ENCODE results near the gene SLC9A9. TPM values are rescaled to one million over a fixed set of nuclear protein-coding genes. Genes with fewer than 3 reads are reported as not detected.

The SLC9A9 gene
- total RNA-seq, 4 donors from 2014 or later = 1.7 to 8.2 (median 3.6) TPM

DNA sequence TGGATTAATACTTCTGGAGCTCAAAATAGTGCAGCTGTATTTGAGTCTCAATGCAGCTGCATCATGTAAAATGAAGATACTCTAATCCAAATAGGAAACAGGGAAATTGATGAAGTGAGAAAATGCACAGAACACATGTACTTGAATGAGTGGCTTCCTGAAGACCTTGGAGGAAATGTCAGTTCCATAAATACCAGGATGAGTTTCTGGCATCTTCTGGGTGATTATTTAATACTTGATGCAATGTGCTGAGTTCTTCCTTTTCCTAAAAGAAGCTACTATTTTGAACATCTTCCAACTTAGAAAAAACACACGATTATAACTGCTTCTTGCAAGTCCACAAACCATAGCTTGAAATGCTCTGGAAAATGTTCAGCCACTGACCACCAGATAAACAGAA, 162.8 kb downstream of the SLC9A9 start:
- no peak overlapping the region for H3K27ac ChIP-seq

DNA sequence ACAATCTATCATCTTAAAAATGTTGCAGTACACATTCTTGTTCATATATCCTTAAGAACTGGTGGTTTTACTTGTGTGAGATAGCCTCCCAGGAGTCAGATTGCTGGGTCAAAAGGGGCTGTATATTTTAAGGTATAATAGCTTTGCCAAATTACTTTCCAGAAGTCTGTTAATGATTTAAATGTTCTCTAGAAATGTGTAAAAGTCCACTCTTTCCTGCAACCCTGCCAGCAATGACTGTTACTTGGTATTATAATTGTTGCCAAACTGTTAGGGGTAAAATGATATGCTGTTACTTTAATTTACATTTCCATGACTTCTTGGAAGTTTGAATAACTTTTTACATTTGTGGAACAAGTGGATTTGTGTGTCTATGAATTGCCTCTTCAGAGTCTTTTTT, 170.8 kb downstream of the SLC9A9 start:
- no peak overlapping the region for H3K4me3 ChIP-seq
- DNase-seq = no peak
- no peaks in the 10 kb centered on the region for H3K4me1 ChIP-seq
- in situ Hi-C loops (cut with MboI; ENCODE audit: low sequenced_read_pairs in 4 of 4) (no loop called here), intact Hi-C loops (cut with DNase I; ENCODE audit: low total_unique reads) (no loop called here)
- no peak for ATAC-seq
- no peaks in the 10 kb centered on the region for H3K27me3 ChIP-seq
- TF ChIP-seq, protein P1, sequence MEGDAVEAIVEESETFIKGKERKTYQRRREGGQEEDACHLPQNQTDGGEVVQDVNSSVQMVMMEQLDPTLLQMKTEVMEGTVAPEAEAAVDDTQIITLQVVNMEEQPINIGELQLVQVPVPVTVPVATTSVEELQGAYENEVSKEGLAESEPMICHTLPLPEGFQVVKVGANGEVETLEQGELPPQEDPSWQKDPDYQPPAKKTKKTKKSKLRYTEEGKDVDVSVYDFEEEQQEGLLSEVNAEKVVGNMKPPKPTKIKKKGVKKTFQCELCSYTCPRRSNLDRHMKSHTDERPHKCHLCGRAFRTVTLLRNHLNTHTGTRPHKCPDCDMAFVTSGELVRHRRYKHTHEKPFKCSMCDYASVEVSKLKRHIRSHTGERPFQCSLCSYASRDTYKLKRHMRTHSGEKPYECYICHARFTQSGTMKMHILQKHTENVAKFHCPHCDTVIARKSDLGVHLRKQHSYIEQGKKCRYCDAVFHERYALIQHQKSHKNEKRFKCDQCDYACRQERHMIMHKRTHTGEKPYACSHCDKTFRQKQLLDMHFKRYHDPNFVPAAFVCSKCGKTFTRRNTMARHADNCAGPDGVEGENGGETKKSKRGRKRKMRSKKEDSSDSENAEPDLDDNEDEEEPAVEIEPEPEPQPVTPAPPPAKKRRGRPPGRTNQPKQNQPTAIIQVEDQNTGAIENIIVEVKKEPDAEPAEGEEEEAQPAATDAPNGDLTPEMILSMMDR (IDR thresholded peaks at IDR 0.05 in 4 of 5, conservative IDR thresholded peaks at IDR 0.05 in 1 of 5) = no peak
- no peak for TF ChIP-seq POLR2A (IDR thresholded peaks at IDR 0.05)
- H3K9me3 ChIP-seq = no peaks in the 10 kb centered on the region
- H3K36me3 ChIP-seq = no peaks in the 10 kb centered on the region
- H3K27ac ChIP-seq = no peak overlapping the region

More for the DNA sequence above, 162.8 kb downstream of the SLC9A9 start:
- ATAC-seq (no peak), DNase-seq (no peak)
- Histone ChIP-seq H3K9me3 (no peaks in the 10 kb centered on the region), H3K4me1 (no peaks in the 10 kb centered on the region), H3K27me3 (no peaks in the 10 kb centered on the region), H3K36me3 (no peaks in the 10 kb centered on the region), H3K4me3 (no peak overlapping the region)
- no peak for TF ChIP-seq POLR2A (IDR thresholded peaks at IDR 0.05)
- TF ChIP-seq, protein P1 (IDR thresholded peaks at IDR 0.05 in 4 of 5, conservative IDR thresholded peaks at IDR 0.05 in 1 of 5) = no peak
- intact Hi-C loops (cut with DNase I; ENCODE audit: low total_unique reads) = no loop called here
- in situ Hi-C loops (cut with MboI; ENCODE audit: low sequenced_read_pairs in 4 of 4) = no loop called here

DNA sequence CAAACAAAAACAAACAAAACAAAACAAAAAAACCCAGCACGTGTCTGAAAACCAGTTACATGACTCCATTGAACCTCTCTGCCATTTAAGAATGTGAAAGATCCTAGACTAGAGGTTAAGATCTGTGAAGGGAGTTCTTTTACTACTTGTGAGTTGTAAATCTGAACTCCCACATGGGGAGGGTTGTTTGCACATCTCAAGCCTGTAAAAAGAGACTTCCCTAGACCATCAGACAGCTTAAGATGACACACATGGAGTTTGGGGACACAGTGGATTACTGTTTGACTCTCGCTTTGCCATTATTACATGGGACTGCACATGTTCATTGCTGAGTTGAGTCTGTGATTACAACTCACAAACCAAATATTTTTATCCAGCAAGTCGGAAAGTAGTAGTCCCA, 171.5 kb downstream of the SLC9A9 start:
- Histone ChIP-seq H3K36me3 (no peaks in the 10 kb centered on the region), H3K27me3 (no peaks in the 10 kb centered on the region), H3K4me1 (no peaks in the 10 kb centered on the region), H3K9me3 (no peaks in the 10 kb centered on the region), H3K27ac (no peak overlapping the region), H3K4me3 (no peak overlapping the region)
- DNase-seq (no peak), ATAC-seq (no peak)
- in situ Hi-C loops (cut with MboI; ENCODE audit: low sequenced_read_pairs in 4 of 4) (no loop called here), intact Hi-C loops (cut with DNase I; ENCODE audit: low total_unique reads) (no loop called here)
- no peak for TF ChIP-seq POLR2A (IDR thresholded peaks at IDR 0.05)
- TF ChIP-seq, protein P1 (IDR thresholded peaks at IDR 0.05 in 4 of 5, conservative IDR thresholded peaks at IDR 0.05 in 1 of 5) = no peak

DNA sequence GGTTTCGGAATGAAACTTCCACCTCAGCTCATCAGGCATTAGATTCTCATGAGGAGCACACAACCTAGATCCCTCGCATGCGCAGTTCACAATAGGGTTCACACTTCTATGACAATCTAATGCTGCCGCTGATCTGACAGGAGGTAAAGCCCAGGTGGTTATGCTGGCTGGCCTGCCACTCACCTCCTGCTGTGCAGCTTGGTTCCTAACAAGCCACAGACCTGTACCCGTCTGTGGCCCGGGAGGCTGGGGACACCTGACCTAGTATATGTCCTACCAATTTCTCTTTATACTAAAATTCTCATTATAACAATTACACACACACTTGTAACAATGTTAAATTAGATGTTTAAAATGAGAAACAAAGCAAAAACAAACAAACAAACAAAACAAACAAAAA, 172.2 kb downstream of the SLC9A9 start:
- DNase-seq = no peak
- no peaks in the 10 kb centered on the region for H3K27me3 ChIP-seq
- TF ChIP-seq, protein P1 (IDR thresholded peaks at IDR 0.05 in 4 of 5, conservative IDR thresholded peaks at IDR 0.05 in 1 of 5) = no peak
- no peak for TF ChIP-seq POLR2A (IDR thresholded peaks at IDR 0.05)
- H3K27ac ChIP-seq = no peak overlapping the region
- in situ Hi-C loops (cut with MboI; ENCODE audit: low sequenced_read_pairs in 4 of 4) (no loop called here), intact Hi-C loops (cut with DNase I; ENCODE audit: low total_unique reads) (no loop called here)
- ATAC-seq = no peak
- no peaks in the 10 kb centered on the region for H3K36me3 ChIP-seq
- no peak overlapping the region for H3K4me3 ChIP-seq
- H3K4me1 ChIP-seq = no peaks in the 10 kb centered on the region
- no peaks in the 10 kb centered on the region for H3K9me3 ChIP-seq
